ENCODE data around the gene PRKCB.
"Not testable (repeated sequence)": the region's sequence is repeated elsewhere in the genome, so short reads cannot be mapped to it uniquely, and the experiment has no call there.

Gene PRKCB

GRCh38 chr16:24094660-24095059 lies 258.9 kb downstream of the PRKCB start:
- H3K36me3 ChIP-seq (ENCODE audit: insufficient read depth, low read length), result no peaks in the 10 kb centered on the region
- H3K4me1 ChIP-seq (ENCODE audit: insufficient read depth, low read length), result no peaks in the 10 kb centered on the region
- H3K9ac ChIP-seq (ENCODE audit: low read length), result no peak overlapping the region
- H3K9me3 ChIP-seq (ENCODE audit: low read length), result peaks cover 6% of the 10 kb centered on the region
- no peak overlapping the region for H3K4me3 ChIP-seq (ENCODE audit: low read depth in 1 of 2, low read length in 2 of 2)
- H3K27ac ChIP-seq (ENCODE audit: low read depth, low read length), result no peak overlapping the region
- no peaks in the 10 kb centered on the region for H3K27me3 ChIP-seq (ENCODE audit: control insufficient read depth in 1 of 2, insufficient read depth in 2 of 2, low read length in 2 of 2)

- no peak overlapping the region for H3K9ac ChIP-seq (ENCODE audit: low read length)
- H3K36me3 ChIP-seq (ENCODE audit: insufficient read depth, low read length), result no peaks in the 10 kb centered on the region
- H3K27ac ChIP-seq (ENCODE audit: low read depth, low read length), result no peak overlapping the region
- H3K27me3 ChIP-seq (ENCODE audit: control insufficient read depth in 1 of 2, insufficient read depth in 2 of 2, low read length in 2 of 2), result no peaks in the 10 kb centered on the region
- H3K4me3 ChIP-seq (ENCODE audit: low read depth in 1 of 2, low read length in 2 of 2), result no peak overlapping the region
- H3K4me1 ChIP-seq (ENCODE audit: insufficient read depth, low read length), result no peaks in the 10 kb centered on the region
- H3K9me3 ChIP-seq (ENCODE audit: low read length), result no peaks in the 10 kb centered on the region
Measured at GRCh38 chr16:24098896-24099295, 263.1 kb downstream of the PRKCB start.

- H3K4me3 ChIP-seq (ENCODE audit: low read depth in 1 of 2, low read length in 2 of 2), result no peak overlapping the region
- H3K4me1 ChIP-seq (ENCODE audit: insufficient read depth, low read length), result no peaks in the 10 kb centered on the region
- no peaks in the 10 kb centered on the region for H3K36me3 ChIP-seq (ENCODE audit: insufficient read depth, low read length)
- H3K27ac ChIP-seq (ENCODE audit: low read depth, low read length), result no peak overlapping the region
- H3K9ac ChIP-seq (ENCODE audit: low read length), result no peak overlapping the region
- H3K27me3 ChIP-seq (ENCODE audit: control insufficient read depth in 1 of 2, insufficient read depth in 2 of 2, low read length in 2 of 2), result no peaks in the 10 kb centered on the region
- no peaks in the 10 kb centered on the region for H3K9me3 ChIP-seq (ENCODE audit: low read length)
Measured at GRCh38 chr16:24101431-24101830, 265.6 kb downstream of the PRKCB start.

GRCh38 chr16:24102209-24102660 lies 266.5 kb downstream of the PRKCB start:
- no peaks in the 10 kb centered on the region for H3K27me3 ChIP-seq (ENCODE audit: control insufficient read depth in 1 of 2, insufficient read depth in 2 of 2, low read length in 2 of 2)
- no peak overlapping the region for H3K9ac ChIP-seq (ENCODE audit: low read length)
- no peaks in the 10 kb centered on the region for H3K36me3 ChIP-seq (ENCODE audit: insufficient read depth, low read length)
- H3K4me3 ChIP-seq (ENCODE audit: low read depth in 1 of 2, low read length in 2 of 2), result no peak overlapping the region
- H3K9me3 ChIP-seq (ENCODE audit: low read length), result no peaks in the 10 kb centered on the region
- H3K27ac ChIP-seq (ENCODE audit: low read depth, low read length), result no peak overlapping the region
- H3K4me1 ChIP-seq (ENCODE audit: insufficient read depth, low read length), result no peaks in the 10 kb centered on the region

GRCh38 chr16:24105471-24105870 lies 269.7 kb downstream of the PRKCB start:
- not testable (repeated sequence) for H3K9ac ChIP-seq (ENCODE audit: low read length); H3K27ac ChIP-seq (ENCODE audit: low read depth, low read length); H3K4me3 ChIP-seq (ENCODE audit: low read depth in 1 of 2, low read length in 2 of 2)

GRCh38 chr16:24108090-24108489 lies 272.3 kb downstream of the PRKCB start:
- not testable (repeated sequence) for H3K9me3 ChIP-seq (ENCODE audit: low read length); H3K9ac ChIP-seq (ENCODE audit: low read length); H3K4me1 ChIP-seq (ENCODE audit: insufficient read depth, low read length); H3K4me3 ChIP-seq (ENCODE audit: low read depth in 1 of 2, low read length in 2 of 2); H3K36me3 ChIP-seq (ENCODE audit: insufficient read depth, low read length); H3K27ac ChIP-seq (ENCODE audit: low read depth, low read length); H3K27me3 ChIP-seq (ENCODE audit: control insufficient read depth in 1 of 2, insufficient read depth in 2 of 2, low read length in 2 of 2)

More at GRCh38 chr16:24105471-24105870, 269.7 kb downstream of the PRKCB start:
- not testable (repeated sequence) for H3K27me3 ChIP-seq (ENCODE audit: control insufficient read depth in 1 of 2, insufficient read depth in 2 of 2, low read length in 2 of 2); H3K4me1 ChIP-seq (ENCODE audit: insufficient read depth, low read length); H3K9me3 ChIP-seq (ENCODE audit: low read length); H3K36me3 ChIP-seq (ENCODE audit: insufficient read depth, low read length)

GRCh38 chr16:24111724-24112302 lies 276.0 kb downstream of the PRKCB start:
- no peak overlapping the region for H3K27ac ChIP-seq (ENCODE audit: low read depth, low read length)
- no peaks in the 10 kb centered on the region for H3K27me3 ChIP-seq (ENCODE audit: control insufficient read depth in 1 of 2, insufficient read depth in 2 of 2, low read length in 2 of 2)
- H3K4me1 ChIP-seq (ENCODE audit: insufficient read depth, low read length), result no peaks in the 10 kb centered on the region
- H3K4me3 ChIP-seq (ENCODE audit: low read depth in 1 of 2, low read length in 2 of 2), result no peak overlapping the region
- no peak overlapping the region for H3K9ac ChIP-seq (ENCODE audit: low read length)
- H3K36me3 ChIP-seq (ENCODE audit: insufficient read depth, low read length), result no peaks in the 10 kb centered on the region
- no peaks in the 10 kb centered on the region for H3K9me3 ChIP-seq (ENCODE audit: low read length)

- H3K27me3 ChIP-seq (ENCODE audit: control insufficient read depth in 1 of 2, insufficient read depth in 2 of 2, low read length in 2 of 2), result no peaks in the 10 kb centered on the region
- no peaks in the 10 kb centered on the region for H3K36me3 ChIP-seq (ENCODE audit: insufficient read depth, low read length)
- no peaks in the 10 kb centered on the region for H3K4me1 ChIP-seq (ENCODE audit: insufficient read depth, low read length)
- no peak overlapping the region for H3K4me3 ChIP-seq (ENCODE audit: low read depth in 1 of 2, low read length in 2 of 2)
- no peak overlapping the region for H3K27ac ChIP-seq (ENCODE audit: low read depth, low read length)
- H3K9ac ChIP-seq (ENCODE audit: low read length), result no peak overlapping the region
- H3K9me3 ChIP-seq (ENCODE audit: low read length), result no peaks in the 10 kb centered on the region
Measured at GRCh38 chr16:24113115-24113745, 277.4 kb downstream of the PRKCB start.

GRCh38 chr16:24114876-24115275 lies 279.1 kb downstream of the PRKCB start:
- H3K4me1 ChIP-seq (ENCODE audit: insufficient read depth, low read length), result no peaks in the 10 kb centered on the region
- H3K36me3 ChIP-seq (ENCODE audit: insufficient read depth, low read length), result no peaks in the 10 kb centered on the region
- H3K27ac ChIP-seq (ENCODE audit: low read depth, low read length), result no peak overlapping the region
- H3K9me3 ChIP-seq (ENCODE audit: low read length), result no peaks in the 10 kb centered on the region
- no peaks in the 10 kb centered on the region for H3K27me3 ChIP-seq (ENCODE audit: control insufficient read depth in 1 of 2, insufficient read depth in 2 of 2, low read length in 2 of 2)
- H3K9ac ChIP-seq (ENCODE audit: low read length), result no peak overlapping the region
- no peak overlapping the region for H3K4me3 ChIP-seq (ENCODE audit: low read depth in 1 of 2, low read length in 2 of 2)

GRCh38 chr16:24116046-24116776 lies 280.4 kb downstream of the PRKCB start:
- no peak overlapping the region for H3K9ac ChIP-seq (ENCODE audit: low read length)
- H3K27me3 ChIP-seq (ENCODE audit: control insufficient read depth in 1 of 2, insufficient read depth in 2 of 2, low read length in 2 of 2), result no peaks in the 10 kb centered on the region
- no peak overlapping the region for H3K4me3 ChIP-seq (ENCODE audit: low read depth in 1 of 2, low read length in 2 of 2)
- H3K4me1 ChIP-seq (ENCODE audit: insufficient read depth, low read length), result no peaks in the 10 kb centered on the region
- no peaks in the 10 kb centered on the region for H3K9me3 ChIP-seq (ENCODE audit: low read length)
- no peak overlapping the region for H3K27ac ChIP-seq (ENCODE audit: low read depth, low read length)
- H3K36me3 ChIP-seq (ENCODE audit: insufficient read depth, low read length), result no peaks in the 10 kb centered on the region

- Histone ChIP-seq H3K9ac (ENCODE audit: low read length) (no peak overlapping the region), H3K27me3 (ENCODE audit: control insufficient read depth in 1 of 2, insufficient read depth in 2 of 2, low read length in 2 of 2) (no peaks in the 10 kb centered on the region), H3K4me3 (ENCODE audit: low read depth in 1 of 2, low read length in 2 of 2) (no peak overlapping the region), H3K27ac (ENCODE audit: low read depth, low read length) (no peak overlapping the region), H3K9me3 (ENCODE audit: low read length) (no peaks in the 10 kb centered on the region), H3K4me1 (ENCODE audit: insufficient read depth, low read length) (no peaks in the 10 kb centered on the region), H3K36me3 (ENCODE audit: insufficient read depth, low read length) (no peaks in the 10 kb centered on the region)
Measured at GRCh38 chr16:24116989-24117388, 281.2 kb downstream of the PRKCB start.
